Cardiac muscle cell (in vitro differentiated cells and primary cell): ENCODE data around the gene DDX3X. TPM values are rescaled to one million over a fixed set of nuclear protein-coding genes. Genes with fewer than 3 reads are reported as not detected.
"Not testable (repeated sequence)": the region's sequence is repeated elsewhere in the genome, so short reads cannot be mapped to it uniquely, and the experiment has no call there.

Source experiments
- DNase-seq, 2 donors: peaks; one replicate each; pipeline versions ENCODE4 v3.0.0 to v3.0.0-alpha.2; 2010 to 2017; ENCODE audit warnings: low read depth in 1 of 2, low spot score in 1 of 2
- H3K27ac ChIP-seq: fragments of 200-600 bp; sonication (generic); 2 replicates; pipeline ENCODE4 v1.5.1; 2016
- H3K27me3 ChIP-seq: fragments of 200-600 bp; sonication (generic); 2 replicates; pipeline ENCODE4 v1.6.0; 2016; ENCODE audit warnings: control low read depth
- H3K36me3 ChIP-seq: fragments of 200-600 bp; sonication (generic); 2 replicates; pipeline ENCODE4 v1.5.1; 2016; ENCODE audit warnings: control low read depth
- H3K4me1 ChIP-seq: fragments of 200-600 bp; sonication (generic); 2 replicates; pipeline ENCODE4 v1.8.1; 2017; ENCODE audit warnings: low read depth, mild to moderate bottlenecking, mixed run types
- H3K4me3 ChIP-seq: fragments of 200-600 bp; sonication (generic); 2 replicates; pipeline ENCODE4 v1.5.1; 2016; ENCODE audit warnings: mild to moderate bottlenecking
- H3K9me3 ChIP-seq: fragments of 200-600 bp; sonication (generic); 2 replicates; pipeline ENCODE4 v1.5.1; 2017; ENCODE audit warnings: low read depth, mild to moderate bottlenecking, control low read depth
- polyA plus RNA-seq: library from polyadenylated mRNA; unstranded; fragments of >200 nt; fragmentation: Nextera tagmentation; extraction: Ambion mirVana; gene quantifications from 2 replicates; pipeline ENCODE4 v1.2.1, GENCODE V29; 2016
- total RNA-seq: library from RNA; depleted of rRNA; stranded (reverse); fragments of >200 nt; gene quantifications from 2 replicates; pipeline ENCODE4 v1.2.3, GENCODE V29; 2016
- TF ChIP-seq, protein P1 (sequence below): IDR thresholded peaks from 2 replicates; pipeline ENCODE4 v1.5.1; 2012; ENCODE audit warnings: low read depth, mild to moderate bottlenecking, low read length

Gene DDX3X
- total and polyA plus RNA-seq, 2 experiments from 2014 or later: 95.5 to 140 TPM

DNA sequence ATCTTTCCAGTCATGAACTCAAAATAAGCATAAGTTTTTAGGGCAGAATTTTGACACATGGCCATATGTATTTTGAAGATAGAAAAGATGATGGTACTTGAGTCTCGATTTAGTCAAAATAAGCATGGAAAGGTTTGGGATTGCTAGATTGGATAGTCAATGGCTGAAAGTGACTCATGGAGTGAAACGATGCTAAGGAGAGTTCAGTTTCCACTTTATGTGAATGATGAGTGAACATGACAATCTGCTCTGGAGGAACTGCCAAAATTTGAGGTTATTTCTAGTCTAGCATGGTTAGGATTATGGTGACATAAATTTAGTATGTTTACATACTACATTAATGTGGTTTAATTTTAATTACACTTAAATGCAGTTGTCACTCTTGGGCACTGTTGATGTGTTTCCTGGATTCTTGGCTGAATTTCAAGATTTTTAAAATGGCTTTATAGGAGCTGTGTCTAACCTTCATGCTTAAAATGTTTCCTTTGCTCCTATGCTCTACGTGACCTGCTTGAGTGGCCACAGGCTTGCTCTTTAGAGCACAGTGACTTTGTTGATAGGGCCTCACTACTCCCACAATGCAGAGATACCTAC lies 17.1 kb downstream of the DDX3X start:
- peaks cover 36% of the 10 kb centered on the region for H3K36me3 ChIP-seq
- DNase-seq: peak in 1 of 2 donors; percentile 30

DNA sequence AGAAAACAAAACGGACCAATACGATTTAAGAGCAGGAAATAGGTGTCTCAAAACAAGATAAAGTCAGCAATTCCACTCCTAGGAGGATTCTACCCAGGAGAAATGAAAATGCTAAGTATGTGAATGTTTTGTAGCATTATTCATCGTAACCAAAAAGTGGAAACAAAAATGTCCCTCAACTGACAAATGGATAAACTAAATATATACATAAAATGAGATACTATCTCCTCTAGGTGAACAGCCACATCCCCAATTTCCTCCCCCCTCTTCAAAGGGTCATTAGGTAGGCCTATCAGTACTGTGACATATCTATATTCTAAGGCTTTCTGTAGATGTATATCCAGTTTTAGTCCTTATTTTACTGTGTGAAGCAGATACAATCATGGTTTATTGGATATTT lies 18.0 kb downstream of the DDX3X start:
- Histone ChIP-seq H3K27ac (no peak overlapping the region), H3K4me1 (no peaks in the 10 kb centered on the region), H3K4me3 (no peak overlapping the region), H3K27me3 (no peaks in the 10 kb centered on the region), H3K36me3 (peaks cover 28% of the 10 kb centered on the region), H3K9me3 (no peaks in the 10 kb centered on the region)
- no peak for DNase-seq
- TF ChIP-seq, protein P1, sequence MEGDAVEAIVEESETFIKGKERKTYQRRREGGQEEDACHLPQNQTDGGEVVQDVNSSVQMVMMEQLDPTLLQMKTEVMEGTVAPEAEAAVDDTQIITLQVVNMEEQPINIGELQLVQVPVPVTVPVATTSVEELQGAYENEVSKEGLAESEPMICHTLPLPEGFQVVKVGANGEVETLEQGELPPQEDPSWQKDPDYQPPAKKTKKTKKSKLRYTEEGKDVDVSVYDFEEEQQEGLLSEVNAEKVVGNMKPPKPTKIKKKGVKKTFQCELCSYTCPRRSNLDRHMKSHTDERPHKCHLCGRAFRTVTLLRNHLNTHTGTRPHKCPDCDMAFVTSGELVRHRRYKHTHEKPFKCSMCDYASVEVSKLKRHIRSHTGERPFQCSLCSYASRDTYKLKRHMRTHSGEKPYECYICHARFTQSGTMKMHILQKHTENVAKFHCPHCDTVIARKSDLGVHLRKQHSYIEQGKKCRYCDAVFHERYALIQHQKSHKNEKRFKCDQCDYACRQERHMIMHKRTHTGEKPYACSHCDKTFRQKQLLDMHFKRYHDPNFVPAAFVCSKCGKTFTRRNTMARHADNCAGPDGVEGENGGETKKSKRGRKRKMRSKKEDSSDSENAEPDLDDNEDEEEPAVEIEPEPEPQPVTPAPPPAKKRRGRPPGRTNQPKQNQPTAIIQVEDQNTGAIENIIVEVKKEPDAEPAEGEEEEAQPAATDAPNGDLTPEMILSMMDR: no peak

More for the DNA sequence above, 17.1 kb downstream of the DDX3X start:
- Histone ChIP-seq H3K27me3 (no peaks in the 10 kb centered on the region), H3K27ac (peak overlapping the region; percentile 15), H3K4me1 (no peaks in the 10 kb centered on the region), H3K4me3 (no peak overlapping the region), H3K9me3 (no peaks in the 10 kb centered on the region)
- TF ChIP-seq, protein P1: no peak

DNA sequence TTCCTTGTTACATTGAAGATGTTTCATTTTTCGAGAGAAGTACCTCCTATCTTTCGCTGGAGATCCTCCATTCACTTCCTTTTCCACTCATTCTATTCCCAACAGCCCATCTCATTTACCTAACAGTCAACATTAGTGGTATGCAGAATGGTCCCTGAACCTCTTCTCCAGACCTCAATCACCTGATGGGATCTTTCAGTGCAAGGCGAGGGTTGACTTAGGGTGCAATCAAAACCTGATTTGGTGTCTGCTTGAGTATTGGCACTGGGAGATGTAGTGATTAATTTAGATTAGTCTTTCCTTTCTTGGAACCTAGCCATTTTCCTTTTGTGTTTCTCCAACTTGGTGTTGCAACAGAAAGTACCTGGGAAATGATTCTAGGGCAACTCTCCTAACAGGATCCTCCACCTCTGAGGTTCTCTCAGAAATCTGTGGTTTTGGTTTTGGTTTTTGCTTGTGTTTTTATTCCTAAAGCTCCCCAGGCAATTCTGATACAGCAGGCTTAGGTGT lies 18.4 kb downstream of the DDX3X start:
- no peak overlapping the region for H3K27ac ChIP-seq
- H3K36me3 ChIP-seq: peaks cover 24% of the 10 kb centered on the region
- H3K27me3 ChIP-seq: no peaks in the 10 kb centered on the region
- no peaks in the 10 kb centered on the region for H3K4me1 ChIP-seq
- DNase-seq: no peak
- H3K9me3 ChIP-seq: no peaks in the 10 kb centered on the region
- no peak overlapping the region for H3K4me3 ChIP-seq
- TF ChIP-seq, protein P1: no peak

DNA sequence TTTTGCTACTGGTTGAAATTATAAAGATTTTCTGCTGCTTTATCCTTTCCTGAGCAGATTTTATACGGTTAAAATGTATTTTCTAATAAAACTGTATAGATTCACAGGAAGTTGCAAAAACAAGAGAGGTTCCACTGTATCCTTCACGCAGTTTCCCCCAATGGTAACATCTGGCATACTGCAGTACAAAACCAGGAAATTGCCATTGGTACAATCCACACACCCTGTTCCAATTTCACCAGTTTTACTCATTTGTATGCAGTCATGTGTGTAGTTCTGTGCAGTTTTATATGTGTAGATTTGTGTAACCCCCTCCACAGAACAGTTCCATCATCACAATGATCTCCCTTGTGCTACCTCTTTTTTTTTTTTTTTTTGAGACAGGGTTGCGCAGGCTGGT lies 20.0 kb downstream of the DDX3X start:
- Histone ChIP-seq H3K4me1 (no peaks in the 10 kb centered on the region), H3K36me3 (peaks cover 9% of the 10 kb centered on the region), H3K9me3 (no peaks in the 10 kb centered on the region), H3K4me3 (no peak overlapping the region), H3K27ac (no peak overlapping the region), H3K27me3 (no peaks in the 10 kb centered on the region)
- no peak for DNase-seq
- TF ChIP-seq, protein P1: no peak

DNA sequence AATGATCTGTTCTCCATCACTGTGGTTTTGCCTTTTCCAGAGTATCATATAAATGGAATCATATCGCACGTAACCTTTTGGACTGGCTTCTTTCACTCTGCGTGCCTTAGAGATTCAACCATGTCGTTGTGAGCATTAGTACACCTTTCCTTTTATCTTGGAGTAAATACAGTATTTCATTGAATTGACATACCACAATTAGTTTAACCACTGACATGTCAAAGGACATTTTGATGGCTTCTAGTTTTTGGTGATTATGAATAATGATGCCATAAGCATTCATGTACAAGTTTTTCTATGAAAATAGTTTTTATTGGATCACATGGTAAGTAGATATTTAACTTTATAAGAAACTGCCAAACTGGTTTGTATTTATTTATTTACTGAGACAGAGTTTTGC lies 35.2 kb downstream of the DDX3X start:
- Histone ChIP-seq H3K4me3 (no peak overlapping the region), H3K27ac (no peak overlapping the region), H3K36me3 (no peaks in the 10 kb centered on the region), H3K4me1 (no peaks in the 10 kb centered on the region), H3K27me3 (no peaks in the 10 kb centered on the region), H3K9me3 (no peaks in the 10 kb centered on the region)
- TF ChIP-seq, protein P1: no peak
- no peak for DNase-seq

DNA sequence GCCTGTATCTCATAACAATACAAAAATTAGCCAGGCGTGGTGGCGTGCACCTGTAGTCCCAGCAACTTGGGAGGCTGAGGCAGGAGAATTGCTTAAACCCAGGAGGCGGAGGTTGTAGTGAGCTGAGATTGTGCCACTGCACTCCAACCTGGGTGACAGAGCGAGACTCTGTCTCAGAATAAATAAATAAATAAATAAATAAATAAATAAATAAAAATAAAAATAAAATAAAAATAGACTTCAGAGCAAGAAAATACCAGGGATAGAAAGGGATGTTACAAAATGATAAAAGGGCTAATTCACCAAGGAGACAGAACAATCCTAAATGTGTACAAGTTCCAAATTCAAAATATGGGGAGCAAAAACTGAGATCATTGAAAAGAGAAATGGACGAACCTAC lies 37.6 kb downstream of the DDX3X start:
- not testable (repeated sequence) for H3K36me3 ChIP-seq, DNase-seq, H3K27me3 ChIP-seq, H3K27ac ChIP-seq, H3K4me3 ChIP-seq, H3K4me1 ChIP-seq, H3K9me3 ChIP-seq
